ENCODE data around the gene AGFG1. TPM values are rescaled to one million over a fixed set of nuclear protein-coding genes. Genes with fewer than 3 reads are reported as not detected.

The AGFG1 gene
- total RNA-seq, 1 donor from 2014 or later: 25.5 TPM

DNA sequence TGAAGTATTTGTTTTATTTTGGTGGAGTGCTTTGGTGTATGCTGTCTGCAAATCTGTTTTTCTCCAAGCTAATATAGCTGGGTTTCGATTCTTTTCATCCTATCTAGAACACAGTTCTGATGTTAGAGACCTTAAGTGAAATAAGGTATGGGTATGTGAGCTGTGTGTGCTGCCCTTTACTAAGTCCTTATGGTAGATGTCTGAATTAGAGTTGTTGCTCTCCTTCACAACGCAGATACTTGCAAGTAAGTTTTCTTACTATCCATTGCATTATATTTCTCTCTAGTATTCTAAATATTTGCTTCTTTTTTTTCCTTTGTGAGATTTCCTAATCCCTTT, 38.6 kb downstream of the AGFG1 start:
- Histone ChIP-seq H3K27me3 (no peaks in the 10 kb centered on the region), H3K4me3 (no peak overlapping the region), H3K27ac (no peak overlapping the region), H3K4me1 (peaks cover 0 to 39% of the 10 kb centered on the region in 2 donors), H3K9me3 (no peaks in the 10 kb centered on the region), H3K36me3 (no peaks in the 10 kb centered on the region)
- TF ChIP-seq, protein P1, sequence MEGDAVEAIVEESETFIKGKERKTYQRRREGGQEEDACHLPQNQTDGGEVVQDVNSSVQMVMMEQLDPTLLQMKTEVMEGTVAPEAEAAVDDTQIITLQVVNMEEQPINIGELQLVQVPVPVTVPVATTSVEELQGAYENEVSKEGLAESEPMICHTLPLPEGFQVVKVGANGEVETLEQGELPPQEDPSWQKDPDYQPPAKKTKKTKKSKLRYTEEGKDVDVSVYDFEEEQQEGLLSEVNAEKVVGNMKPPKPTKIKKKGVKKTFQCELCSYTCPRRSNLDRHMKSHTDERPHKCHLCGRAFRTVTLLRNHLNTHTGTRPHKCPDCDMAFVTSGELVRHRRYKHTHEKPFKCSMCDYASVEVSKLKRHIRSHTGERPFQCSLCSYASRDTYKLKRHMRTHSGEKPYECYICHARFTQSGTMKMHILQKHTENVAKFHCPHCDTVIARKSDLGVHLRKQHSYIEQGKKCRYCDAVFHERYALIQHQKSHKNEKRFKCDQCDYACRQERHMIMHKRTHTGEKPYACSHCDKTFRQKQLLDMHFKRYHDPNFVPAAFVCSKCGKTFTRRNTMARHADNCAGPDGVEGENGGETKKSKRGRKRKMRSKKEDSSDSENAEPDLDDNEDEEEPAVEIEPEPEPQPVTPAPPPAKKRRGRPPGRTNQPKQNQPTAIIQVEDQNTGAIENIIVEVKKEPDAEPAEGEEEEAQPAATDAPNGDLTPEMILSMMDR (IDR thresholded peaks at IDR 0.05): no peak
- DNase-seq (ENCODE audit: low spot score in 2 of 2): no peak
- intact Hi-C loops (cut with DNase I): no loop called here

DNA sequence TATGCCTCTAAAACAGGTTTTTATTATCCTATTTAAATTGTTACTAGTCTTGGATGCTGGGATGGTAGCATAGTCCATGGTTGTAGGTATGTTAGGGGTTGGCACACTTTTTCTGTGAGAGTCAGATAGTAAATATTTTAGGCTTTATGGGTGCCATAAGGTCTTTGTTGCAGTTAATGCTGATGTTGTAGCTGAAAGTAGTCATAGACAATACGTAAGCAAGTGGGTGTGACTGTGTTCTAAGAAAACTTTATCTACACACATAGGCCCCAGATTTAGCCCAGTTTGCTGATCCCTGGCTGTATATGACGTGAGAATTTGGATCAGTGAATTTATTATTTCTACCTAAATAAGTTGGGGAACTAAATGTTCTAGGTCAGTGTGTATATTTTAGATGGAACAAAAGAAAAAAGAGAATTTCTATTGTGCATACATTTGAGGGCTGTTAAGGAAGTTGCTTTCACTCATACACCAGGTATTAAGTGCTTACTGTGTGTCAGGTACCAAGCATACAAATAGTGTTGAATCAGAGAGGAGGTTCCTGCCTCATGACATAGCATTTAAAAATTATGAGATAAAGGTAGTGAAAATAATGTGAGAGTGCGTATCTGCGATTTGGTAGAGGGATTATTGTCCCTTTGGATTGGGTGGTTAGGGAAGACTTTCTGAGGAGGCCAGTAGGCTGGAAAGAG, 39.4 kb downstream of the AGFG1 start:
- peaks cover 0 to 39% of the 10 kb centered on the region in 2 donors for H3K4me1 ChIP-seq
- DNase-seq (ENCODE audit: low spot score in 2 of 2): no peak
- no peaks in the 10 kb centered on the region for H3K27me3 ChIP-seq
- no peaks in the 10 kb centered on the region for H3K9me3 ChIP-seq
- intact Hi-C loops (cut with DNase I): no loop called here
- H3K36me3 ChIP-seq: no peaks in the 10 kb centered on the region
- TF ChIP-seq, protein P1 (IDR thresholded peaks at IDR 0.05): no peak
- no peak overlapping the region for H3K4me3 ChIP-seq
- no peak overlapping the region for H3K27ac ChIP-seq

DNA sequence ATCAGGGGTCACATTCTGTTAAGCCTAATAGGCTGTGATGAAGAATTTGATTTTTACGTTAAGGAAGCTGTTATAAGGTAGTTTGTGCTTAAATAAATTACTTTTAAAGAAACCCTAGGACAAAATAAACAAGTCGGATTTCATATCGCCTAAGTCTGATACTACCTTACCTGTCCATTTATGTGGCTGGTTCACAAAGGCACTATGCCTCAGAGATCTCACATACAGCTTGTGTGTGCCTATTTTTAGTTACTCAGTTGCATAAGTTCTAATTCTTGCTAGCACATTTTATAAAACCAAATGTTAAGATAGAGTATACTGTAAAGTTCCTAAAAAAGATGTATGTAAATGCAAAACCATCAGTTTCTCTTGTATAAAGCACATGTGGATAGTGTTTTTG, 40.0 kb downstream of the AGFG1 start:
- intact Hi-C loops (cut with DNase I): no loop called here
- DNase-seq (ENCODE audit: low spot score in 2 of 2): no peak
- Histone ChIP-seq H3K4me1 (peaks cover 0 to 41% of the 10 kb centered on the region in 2 donors), H3K27me3 (no peaks in the 10 kb centered on the region), H3K27ac (no peak overlapping the region), H3K4me3 (no peak overlapping the region), H3K9me3 (no peaks in the 10 kb centered on the region), H3K36me3 (no peaks in the 10 kb centered on the region)
- TF ChIP-seq, protein P1 (IDR thresholded peaks at IDR 0.05): no peak

DNA sequence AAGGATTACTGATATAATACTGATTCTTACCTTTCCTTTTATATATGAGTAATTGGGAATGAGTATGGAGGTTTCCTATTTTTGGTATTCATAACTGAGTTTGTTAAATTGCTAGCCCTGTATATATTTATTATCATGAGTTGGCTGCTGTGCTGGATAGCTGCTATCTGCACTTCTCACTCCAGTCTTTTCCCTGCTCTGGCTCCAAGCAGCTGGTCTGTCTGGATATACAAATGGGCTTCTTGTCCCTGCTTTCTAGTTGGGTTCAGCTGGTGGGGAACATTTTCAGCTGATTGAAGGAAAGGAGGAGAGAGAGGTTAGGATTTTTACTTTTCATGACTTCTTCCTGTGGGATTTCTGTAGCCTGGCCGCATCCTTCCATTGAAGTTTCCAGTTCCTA, 41.2 kb downstream of the AGFG1 start:
- intact Hi-C loops (cut with DNase I): no loop called here
- H3K27ac ChIP-seq: no peak overlapping the region
- no peak overlapping the region for H3K4me3 ChIP-seq
- no peak for DNase-seq (ENCODE audit: low spot score in 2 of 2)
- no peaks in the 10 kb centered on the region for H3K9me3 ChIP-seq
- TF ChIP-seq, protein P1 (IDR thresholded peaks at IDR 0.05): no peak
- H3K4me1 ChIP-seq: peaks cover 4 to 47% of the 10 kb centered on the region in 2 donors
- H3K27me3 ChIP-seq: no peaks in the 10 kb centered on the region
- no peaks in the 10 kb centered on the region for H3K36me3 ChIP-seq

DNA sequence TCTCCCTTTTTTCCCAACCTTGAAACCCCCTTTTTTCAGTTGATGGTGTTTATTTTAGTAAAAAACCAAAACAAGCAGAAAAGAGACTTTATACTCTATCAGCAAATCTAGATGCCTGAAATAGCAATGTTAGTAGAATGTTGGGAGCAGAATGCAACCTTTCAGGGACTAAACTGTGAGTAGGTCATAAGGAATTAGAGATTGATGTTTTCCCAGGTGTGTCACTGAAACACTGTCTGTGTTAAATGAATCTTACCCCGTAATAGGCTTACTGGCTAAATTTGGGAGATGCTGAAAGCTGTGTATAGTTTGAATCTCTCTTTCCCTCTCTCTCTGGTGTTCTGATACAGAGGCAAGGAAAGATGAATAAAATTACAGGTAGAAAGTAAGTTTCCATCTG, 43.8 kb downstream of the AGFG1 start:
- Histone ChIP-seq H3K27ac (no peak overlapping the region), H3K4me3 (no peak overlapping the region), H3K36me3 (no peaks in the 10 kb centered on the region), H3K9me3 (no peaks in the 10 kb centered on the region), H3K4me1 (peaks cover 4 to 38% of the 10 kb centered on the region in 2 donors), H3K27me3 (no peaks in the 10 kb centered on the region)
- TF ChIP-seq, protein P1 (IDR thresholded peaks at IDR 0.05): no peak
- DNase-seq (ENCODE audit: low spot score in 2 of 2): no peak
- intact Hi-C loops (cut with DNase I): loop anchor here (5.0 kb wide), 1 partner anchor 43 kb away; the partner anchor contains the start of gene AGFG1

All from ascending aorta (tissue), 2 donors.